Occipital lobe (tissue), 2 donors: ENCODE results near the gene PFDN1. TPM values are rescaled to one million over a fixed set of nuclear protein-coding genes. Genes with fewer than 3 reads are reported as not detected.
"Not testable (repeated sequence)": the region's sequence is repeated elsewhere in the genome, so short reads cannot be mapped to it uniquely, and the experiment has no call there.

ENCODE experiments used
- DNase-seq: peaks from one replicate; lab custom pipeline; 2025; lab: John Stamatoyannopoulos, UW
- total RNA-seq: library from RNA; depleted of rRNA; stranded (reverse); fragments of >200 nt; gene quantifications from one replicate; pipeline ENCODE4 v1.2.3, GENCODE V29; 2014

Gene PFDN1
- total RNA-seq, 1 donor from 2014 or later: 36.8 TPM

- DNase-seq: no peak
Observed at GRCh38 chr5:140214831-140215230, 88.1 kb downstream of the PFDN1 start.

- DNase-seq: no peak
Observed at GRCh38 chr5:140213370-140213983, 89.4 kb downstream of the PFDN1 start.

DNA sequence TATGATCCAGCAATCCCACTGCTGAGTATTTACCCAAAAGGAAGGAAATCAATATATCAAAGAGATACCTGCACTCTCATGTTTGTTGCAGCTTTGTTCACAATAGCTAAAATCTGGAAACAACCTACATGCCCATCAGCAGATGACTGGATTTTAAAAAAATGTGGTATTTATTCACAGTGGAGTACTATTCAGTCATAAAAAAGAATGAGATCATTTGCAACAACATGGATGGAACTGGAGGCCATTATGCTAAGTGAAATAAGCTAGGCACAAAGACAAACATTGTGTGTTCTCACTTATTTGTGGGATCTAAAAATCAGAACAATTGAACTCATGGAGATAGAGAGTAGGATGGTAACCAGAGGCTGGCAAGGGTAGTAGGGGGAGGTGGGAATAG, 94.8 kb downstream of the PFDN1 start:
- DNase-seq: no peak

DNA sequence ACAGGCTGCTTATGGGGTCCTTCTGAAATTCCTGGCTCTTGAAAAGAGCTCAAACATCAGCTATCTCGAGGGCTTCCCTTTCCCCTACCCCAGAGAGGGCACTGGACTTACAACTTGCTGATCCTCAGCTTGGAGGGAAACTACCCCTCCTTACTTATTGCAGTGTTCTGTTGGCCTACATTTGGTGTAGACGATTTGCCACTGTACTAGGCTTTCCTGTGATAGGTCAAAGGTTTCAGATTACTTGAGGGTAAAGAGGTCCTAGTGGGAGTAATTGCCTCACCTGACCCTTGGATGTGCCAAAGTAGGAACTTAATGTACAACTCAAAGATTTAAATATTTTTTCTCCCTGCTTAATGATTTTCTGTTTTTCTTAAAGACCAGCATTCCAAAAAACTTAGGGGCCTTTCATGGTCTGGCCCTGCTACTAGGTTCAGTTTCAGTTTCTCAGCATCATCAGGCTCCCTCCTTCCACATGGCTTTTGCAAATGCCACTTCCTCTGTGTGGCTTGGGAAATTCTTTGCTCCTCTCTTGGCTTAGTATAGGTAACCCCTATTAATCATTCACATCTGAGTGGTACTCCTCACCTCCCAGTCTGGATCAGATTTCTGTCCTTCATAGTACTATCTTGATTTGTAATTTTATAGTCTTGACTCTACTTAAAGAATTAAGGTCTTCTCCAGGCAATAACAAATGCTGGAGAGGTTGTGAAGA, 95.5 kb downstream of the PFDN1 start:
- no peak for DNase-seq

GRCh38 chr5:140205952-140206351, 96.9 kb downstream of the PFDN1 start:
- DNase-seq: no peak

DNA sequence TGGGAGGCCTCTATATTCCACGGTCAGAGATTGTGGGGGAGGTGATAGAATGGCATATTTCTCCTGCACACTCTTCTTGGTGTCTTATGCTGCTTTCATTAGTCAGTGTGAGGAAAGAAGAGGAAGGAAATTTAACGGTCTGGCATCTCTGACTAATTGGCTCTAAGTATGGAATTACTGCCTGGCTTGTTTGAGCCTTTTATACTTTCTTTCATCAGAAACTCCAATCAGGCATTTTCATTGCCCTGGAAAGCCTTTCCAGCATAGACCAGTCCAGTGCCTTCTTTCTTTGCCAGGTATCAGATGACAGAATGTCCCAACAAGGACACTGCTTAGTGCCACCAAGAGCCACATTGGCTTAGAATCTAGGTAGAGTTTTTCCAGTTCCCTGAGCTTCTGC, 97.7 kb downstream of the PFDN1 start:
- DNase-seq: no peak

- DNase-seq: no peak
Observed at GRCh38 chr5:140202610-140203009, 100.3 kb downstream of the PFDN1 start.

GRCh38 chr5:140202078-140202477, 100.8 kb downstream of the PFDN1 start:
- DNase-seq: no peak

GRCh38 chr5:140198915-140199314, 104.0 kb downstream of the PFDN1 start:
- DNase-seq: not testable (repeated sequence)

DNA sequence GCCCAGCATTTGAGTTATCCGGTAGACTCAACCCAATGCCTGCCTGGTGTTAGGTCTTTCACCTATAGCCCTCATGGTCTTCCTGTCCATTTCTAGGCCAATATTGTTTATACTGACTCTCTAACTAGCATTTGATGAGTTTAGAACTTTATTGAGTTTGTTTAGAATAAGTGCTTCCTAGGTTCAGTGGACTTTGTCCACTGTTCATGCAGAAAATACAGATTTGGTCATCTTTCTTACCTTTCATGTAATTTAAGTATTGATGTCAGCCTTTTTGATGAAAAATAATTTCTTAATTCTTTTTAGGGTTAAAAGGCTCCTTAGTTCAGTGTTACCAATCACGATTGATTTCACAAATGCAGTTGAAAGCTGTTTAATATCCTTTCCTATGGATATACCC, 105.9 kb downstream of the PFDN1 start:
- DNase-seq: no peak

GRCh38 chr5:140196115-140196814, 106.6 kb downstream of the PFDN1 start:
- no peak for DNase-seq

Other genes with a start within 250 kb of the PFDN1 start
- 14.5 TPM for gene PURA, start 189.0 kb downstream of the PFDN1 start, total RNA-seq
- gene IGIP, start 177.2 kb downstream of the PFDN1 start, total RNA-seq: 11.9 TPM
- gene CYSTM1, start 127.9 kb downstream of the PFDN1 start, total RNA-seq: 3.9 TPM
- gene HBEGF, start 43.5 kb upstream of the PFDN1 start, total RNA-seq: 8.7 TPM
- under 0.01 TPM for gene SLC4A9, start 57.1 kb upstream of the PFDN1 start, total RNA-seq
- 104 TPM for gene ANKHD1, start 98.7 kb upstream of the PFDN1 start, total RNA-seq
- not detected for gene EIF4EBP3, start 244.6 kb upstream of the PFDN1 start, total RNA-seq